ENCODE results near the gene FREM1.

Gene FREM1

DNA sequence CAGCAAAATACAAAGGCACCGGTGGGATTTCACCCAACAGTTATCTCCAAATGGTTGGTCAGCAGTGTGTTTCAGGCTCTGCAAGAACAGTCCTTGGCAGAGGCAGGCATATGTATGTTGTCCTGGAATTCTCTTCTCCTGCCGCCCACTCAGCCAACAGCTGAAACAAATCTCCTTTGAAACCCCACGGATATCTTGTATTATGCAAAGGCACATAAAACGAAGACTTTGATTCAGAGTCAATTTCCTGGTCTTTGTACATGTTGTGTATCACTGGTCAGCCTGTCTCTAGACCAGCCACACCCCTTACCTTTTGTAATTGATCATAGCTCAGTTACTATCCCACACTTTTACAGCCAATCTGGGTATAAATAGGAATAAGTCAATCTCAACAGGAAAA, 29.2 kb downstream of the FREM1 start:
- no peak overlapping the region for H3K4me3 ChIP-seq (replicated peaks; ENCODE audit: low read depth, low read length)
- no peak for DNase-seq (ENCODE audit: low read depth)
- TF ChIP-seq, protein P1, sequence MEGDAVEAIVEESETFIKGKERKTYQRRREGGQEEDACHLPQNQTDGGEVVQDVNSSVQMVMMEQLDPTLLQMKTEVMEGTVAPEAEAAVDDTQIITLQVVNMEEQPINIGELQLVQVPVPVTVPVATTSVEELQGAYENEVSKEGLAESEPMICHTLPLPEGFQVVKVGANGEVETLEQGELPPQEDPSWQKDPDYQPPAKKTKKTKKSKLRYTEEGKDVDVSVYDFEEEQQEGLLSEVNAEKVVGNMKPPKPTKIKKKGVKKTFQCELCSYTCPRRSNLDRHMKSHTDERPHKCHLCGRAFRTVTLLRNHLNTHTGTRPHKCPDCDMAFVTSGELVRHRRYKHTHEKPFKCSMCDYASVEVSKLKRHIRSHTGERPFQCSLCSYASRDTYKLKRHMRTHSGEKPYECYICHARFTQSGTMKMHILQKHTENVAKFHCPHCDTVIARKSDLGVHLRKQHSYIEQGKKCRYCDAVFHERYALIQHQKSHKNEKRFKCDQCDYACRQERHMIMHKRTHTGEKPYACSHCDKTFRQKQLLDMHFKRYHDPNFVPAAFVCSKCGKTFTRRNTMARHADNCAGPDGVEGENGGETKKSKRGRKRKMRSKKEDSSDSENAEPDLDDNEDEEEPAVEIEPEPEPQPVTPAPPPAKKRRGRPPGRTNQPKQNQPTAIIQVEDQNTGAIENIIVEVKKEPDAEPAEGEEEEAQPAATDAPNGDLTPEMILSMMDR (IDR thresholded peaks at IDR 0.05; ENCODE audit: low read length, missing control alignments): no peak

DNA sequence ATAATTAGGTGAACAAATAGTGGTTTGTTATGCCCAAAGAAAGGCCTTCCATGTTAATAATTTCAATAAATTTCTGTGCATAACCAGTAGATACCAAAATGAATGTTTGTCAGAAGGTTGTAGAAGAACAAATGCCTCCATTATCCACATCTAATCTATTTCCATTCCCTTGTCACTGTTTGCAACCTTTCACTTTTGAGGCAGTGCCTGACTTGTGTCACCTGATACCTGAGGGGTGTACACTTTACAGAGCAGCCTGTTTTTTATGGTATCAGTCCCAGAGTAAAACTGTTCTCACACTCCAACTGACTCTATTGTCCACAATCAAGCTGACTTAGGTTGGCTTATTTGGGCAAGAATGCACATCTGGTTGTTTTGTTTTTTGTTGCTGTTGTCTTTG, 40.1 kb downstream of the FREM1 start:
- H3K4me3 ChIP-seq (replicated peaks; ENCODE audit: low read depth, low read length): no peak overlapping the region
- no peak for DNase-seq (ENCODE audit: low read depth)
- TF ChIP-seq, protein P1 (IDR thresholded peaks at IDR 0.05; ENCODE audit: low read length, missing control alignments): no peak

GRCh38 chr9:14869671-14870070, 40.6 kb downstream of the FREM1 start:
- no peak for DNase-seq (ENCODE audit: low read depth)
- no peak overlapping the region for H3K4me3 ChIP-seq (replicated peaks; ENCODE audit: low read depth, low read length)
- TF ChIP-seq, protein P1 (IDR thresholded peaks at IDR 0.05; ENCODE audit: low read length, missing control alignments): no peak

DNA sequence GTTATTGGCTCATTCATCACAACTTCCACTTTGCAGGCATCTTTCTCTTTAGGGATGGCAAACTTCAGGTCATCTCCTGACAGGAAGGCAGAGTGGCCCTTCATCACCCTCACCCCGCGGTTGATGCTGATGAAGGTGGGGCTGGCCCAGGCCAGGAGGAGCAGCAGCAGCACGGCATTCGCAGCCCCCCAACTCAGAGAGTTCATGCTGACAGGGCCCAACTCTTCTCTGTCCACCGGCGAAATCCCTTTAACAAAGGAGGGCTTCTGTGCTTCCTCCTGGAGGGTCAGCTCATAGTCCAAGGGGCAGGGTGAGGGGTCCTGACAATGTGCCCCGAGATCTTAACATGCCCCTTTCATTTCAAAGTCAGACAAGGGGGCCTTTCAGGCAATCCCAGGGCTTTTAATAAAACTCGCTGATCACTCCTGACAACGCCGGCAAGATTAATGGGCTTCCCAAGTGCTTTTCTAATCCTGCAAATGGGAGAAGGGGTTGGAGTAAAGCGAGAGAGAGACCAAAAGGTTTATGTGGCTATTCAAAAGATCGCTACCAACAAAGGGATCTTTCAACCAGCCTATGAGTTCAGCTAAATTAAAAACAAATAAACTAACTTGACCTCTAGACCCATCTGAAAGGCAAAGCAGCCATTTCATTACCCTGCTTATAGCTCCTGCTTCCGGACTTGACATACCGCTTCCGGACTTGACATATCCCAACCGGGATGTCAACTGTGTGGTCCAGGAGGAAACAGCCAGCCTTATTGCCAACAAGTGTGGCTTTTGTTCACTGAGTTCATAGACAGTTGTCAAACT, 41.2 kb downstream of the FREM1 start:
- TF ChIP-seq, protein P1 (IDR thresholded peaks at IDR 0.05; ENCODE audit: low read length, missing control alignments): no peak
- no peak overlapping the region for H3K4me3 ChIP-seq (replicated peaks; ENCODE audit: low read depth, low read length)
- no peak for DNase-seq (ENCODE audit: low read depth)

DNA sequence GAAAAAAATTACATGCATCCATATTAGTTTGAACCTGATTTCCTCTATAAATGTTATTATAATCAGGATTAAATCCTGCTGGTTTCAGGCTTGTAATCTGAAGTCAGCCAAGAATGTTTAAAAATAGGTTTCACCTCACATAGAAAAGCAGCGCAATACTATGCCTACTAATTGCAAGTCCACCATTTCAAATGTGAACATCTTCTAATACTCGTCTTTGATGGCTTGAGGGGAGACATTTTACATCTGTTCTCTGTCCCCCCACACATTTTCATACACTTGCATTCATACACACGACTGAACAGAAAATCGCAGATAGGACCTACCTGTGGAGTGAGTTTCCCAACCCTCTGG, 41.8 kb downstream of the FREM1 start:
- TF ChIP-seq, protein P1 (IDR thresholded peaks at IDR 0.05; ENCODE audit: low read length, missing control alignments): no peak
- H3K4me3 ChIP-seq (replicated peaks; ENCODE audit: low read depth, low read length): no peak overlapping the region
- DNase-seq (ENCODE audit: low read depth): no peak

GRCh38 chr9:14866200-14866749, 44.0 kb downstream of the FREM1 start:
- no peak overlapping the region for H3K4me3 ChIP-seq (replicated peaks; ENCODE audit: low read depth, low read length)
- TF ChIP-seq, protein P1 (IDR thresholded peaks at IDR 0.05; ENCODE audit: low read length, missing control alignments): no peak
- DNase-seq (ENCODE audit: low read depth): no peak

DNA sequence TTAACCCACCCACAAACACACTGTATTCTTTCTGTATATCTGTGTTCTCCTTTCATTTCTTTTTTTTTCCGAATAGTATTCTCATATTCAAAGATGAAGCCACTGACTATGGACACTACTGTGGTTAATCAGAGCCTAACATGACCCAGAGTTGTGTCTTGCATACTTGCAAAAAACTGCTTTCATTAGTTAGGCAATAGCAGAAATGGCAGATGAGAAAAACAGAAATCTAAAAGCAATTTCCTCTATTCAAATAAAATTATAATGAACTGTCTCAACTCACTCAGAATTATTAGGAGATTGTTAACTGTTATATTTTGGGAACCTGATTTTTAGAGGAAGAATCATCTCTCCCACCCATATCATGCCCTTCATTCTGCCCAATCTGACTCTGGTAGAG, 45.9 kb downstream of the FREM1 start:
- DNase-seq (ENCODE audit: low read depth): no peak
- TF ChIP-seq, protein P1 (IDR thresholded peaks at IDR 0.05; ENCODE audit: low read length, missing control alignments): no peak
- H3K4me3 ChIP-seq (replicated peaks; ENCODE audit: low read depth, low read length): no peak overlapping the region

Data from fibroblast of pulmonary artery (primary cell).